Uterus (tissue), 4 donors: ENCODE results near the gene CEP112. TPM values are rescaled to one million over a fixed set of nuclear protein-coding genes. Genes with fewer than 3 reads are reported as not detected.

Source experiments
- DNase-seq, 2 donors: peaks; one replicate each; pipeline ENCODE4 v3.0.0-alpha.2; 2019 to 2020
- H3K27ac ChIP-seq, 2 donors: fragments of 200-600 bp; sonication (generic); 1 replicate in 1 of 2; 2 replicates in 1 of 2; pipeline ENCODE4 v1.5.1; 2016 to 2018
- H3K27me3 ChIP-seq, 2 donors: fragments of 200-600 bp; sonication (generic); one replicate each; pipeline ENCODE4 v1.5.1; 2018 to 2019; ENCODE audit warnings: control low read depth in 1 of 2
- H3K36me3 ChIP-seq, 2 donors: fragments of 200-600 bp; sonication (generic); one replicate each; pipeline ENCODE4 v1.5.1; 2019; ENCODE audit warnings: control low read depth in 1 of 2
- H3K4me1 ChIP-seq, 2 donors: fragments of 200-600 bp; sonication (generic); one replicate each; pipeline ENCODE4 v1.5.1; 2018 to 2019; ENCODE audit warnings: control low read depth in 1 of 2
- H3K4me3 ChIP-seq, 2 donors: fragments of 200-600 bp; sonication (generic); 1 replicate in 1 of 2; 2 replicates in 1 of 2; pipeline ENCODE4 v1.5.1; 2018 to 2019; ENCODE audit warnings: mild to moderate bottlenecking in 1 of 2
- H3K9me3 ChIP-seq, 2 donors: fragments of 200-600 bp; sonication (generic); one replicate each; pipeline ENCODE4 v1.5.1; 2019; ENCODE audit warnings: control low read depth in 1 of 2
- POLR2A ChIP-seq, 2 donors: fragments of 450-650 bp; IDR thresholded peaks; one replicate each; pipeline ENCODE4 v1.6.1; 2016; ENCODE audit warnings: antibody characterized with exemption in 2 of 2, mild to moderate bottlenecking in 1 of 2, moderate library complexity in 1 of 2
- intact Hi-C: fragments of 100-400 bp; cut with DNase I; formaldehyde crosslinking; loops from one replicate; pipeline ENCODE4 v1.15.1; 2023; ENCODE audit warnings: low total_unique reads
- total RNA-seq, 4 donors: library from RNA; depleted of rRNA in 3 of 4; stranded (reverse); fragments of >200 nt in 3 of 4; gene quantifications; one replicate each; pipeline versions ENCODE4 v1.1.0 to v1.2.4, GENCODE V29; 2014 to 2023
- TF ChIP-seq, protein P1 (sequence below), 4 experiments: fragments of 200-600 bp in 2 of 4; fragments of 450-650 bp in 2 of 4; sonication (generic) in 2 of 4; IDR thresholded peaks; one replicate each; pipeline ENCODE4 v1.5.1; 2016 to 2019; ENCODE audit warnings: antibody characterized with exemption in 4 of 4, mild to moderate bottlenecking in 2 of 4, moderate library complexity in 1 of 4
- donor health status: DM: yes; HTN: yes; CAD: no.

CEP112 gene
- total RNA-seq, 4 donors from 2014 or later, result 36.6 to 96.5 (median 52.4) TPM

DNA sequence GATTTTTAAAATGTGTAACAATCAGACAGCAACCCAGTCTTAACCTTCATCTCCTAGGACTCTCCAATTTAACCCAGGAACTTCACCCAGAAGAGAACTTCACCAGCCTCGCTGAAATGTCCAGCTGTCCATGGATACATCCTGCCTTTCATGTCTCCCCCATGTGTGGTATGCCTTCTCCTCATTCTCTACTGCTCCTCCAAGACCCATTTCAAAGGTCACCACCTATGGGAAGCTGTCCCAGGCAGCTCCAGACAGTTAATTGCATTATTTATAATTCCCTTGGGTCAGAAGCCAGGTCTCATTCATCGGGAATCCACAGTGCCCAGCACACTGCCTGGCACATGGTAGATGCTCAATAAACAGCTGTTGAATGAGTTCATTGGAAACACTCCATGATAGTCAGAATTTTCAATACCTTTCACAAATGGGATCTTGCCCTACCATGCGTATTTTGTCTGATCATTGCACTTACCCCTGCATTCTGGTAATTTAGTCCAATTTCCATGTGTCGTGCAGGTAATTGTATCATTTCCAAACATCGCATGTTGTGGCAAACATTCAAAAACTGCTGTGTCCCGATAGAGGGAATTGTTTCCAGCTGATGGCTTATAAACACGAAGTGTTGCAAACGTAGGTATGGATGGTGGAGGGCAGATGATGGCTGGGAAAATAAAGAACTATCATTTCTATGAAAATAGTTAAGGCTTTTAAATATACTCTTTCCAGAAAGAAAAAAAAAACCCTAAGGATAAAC is 28.3 kb upstream of the CEP112 start:
- Histone ChIP-seq H3K27ac (no peak overlapping the region), H3K4me1 (no peaks in the 10 kb centered on the region), H3K9me3 (no peaks in the 10 kb centered on the region), H3K27me3 (no peaks in the 10 kb centered on the region), H3K4me3 (no peak overlapping the region), H3K36me3 (no peaks in the 10 kb centered on the region)
- TF ChIP-seq, protein P1, sequence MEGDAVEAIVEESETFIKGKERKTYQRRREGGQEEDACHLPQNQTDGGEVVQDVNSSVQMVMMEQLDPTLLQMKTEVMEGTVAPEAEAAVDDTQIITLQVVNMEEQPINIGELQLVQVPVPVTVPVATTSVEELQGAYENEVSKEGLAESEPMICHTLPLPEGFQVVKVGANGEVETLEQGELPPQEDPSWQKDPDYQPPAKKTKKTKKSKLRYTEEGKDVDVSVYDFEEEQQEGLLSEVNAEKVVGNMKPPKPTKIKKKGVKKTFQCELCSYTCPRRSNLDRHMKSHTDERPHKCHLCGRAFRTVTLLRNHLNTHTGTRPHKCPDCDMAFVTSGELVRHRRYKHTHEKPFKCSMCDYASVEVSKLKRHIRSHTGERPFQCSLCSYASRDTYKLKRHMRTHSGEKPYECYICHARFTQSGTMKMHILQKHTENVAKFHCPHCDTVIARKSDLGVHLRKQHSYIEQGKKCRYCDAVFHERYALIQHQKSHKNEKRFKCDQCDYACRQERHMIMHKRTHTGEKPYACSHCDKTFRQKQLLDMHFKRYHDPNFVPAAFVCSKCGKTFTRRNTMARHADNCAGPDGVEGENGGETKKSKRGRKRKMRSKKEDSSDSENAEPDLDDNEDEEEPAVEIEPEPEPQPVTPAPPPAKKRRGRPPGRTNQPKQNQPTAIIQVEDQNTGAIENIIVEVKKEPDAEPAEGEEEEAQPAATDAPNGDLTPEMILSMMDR (IDR thresholded peaks at IDR 0.05), result no peak
- no peak for TF ChIP-seq POLR2A (IDR thresholded peaks at IDR 0.05)
- intact Hi-C loops, result no loop called here
- no peak for DNase-seq

DNA sequence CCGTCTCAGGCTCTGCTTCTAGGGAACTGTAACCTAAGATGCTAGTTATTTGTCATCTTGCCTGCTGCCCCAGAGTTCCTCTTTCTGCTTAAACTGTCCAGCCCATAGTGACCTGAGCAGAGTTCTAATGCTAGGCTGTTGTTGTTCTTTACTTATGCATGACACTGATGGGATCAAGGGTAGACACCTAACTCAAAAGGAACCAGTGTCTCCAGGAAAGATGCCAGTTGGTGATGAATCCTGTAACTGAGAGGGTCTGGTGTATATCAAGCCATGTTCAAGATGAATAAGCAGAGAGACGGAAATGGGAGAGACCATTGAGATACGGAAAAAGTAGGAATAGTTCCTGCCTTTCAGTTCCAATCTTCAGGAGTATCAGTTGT is 23.6 kb upstream of the CEP112 start:
- intact Hi-C loops, result no loop called here
- no peaks in the 10 kb centered on the region for H3K9me3 ChIP-seq
- H3K4me3 ChIP-seq, result no peak overlapping the region
- DNase-seq, result no peak
- no peaks in the 10 kb centered on the region for H3K27me3 ChIP-seq
- no peaks in the 10 kb centered on the region for H3K4me1 ChIP-seq
- TF ChIP-seq, protein P1 (IDR thresholded peaks at IDR 0.05), result no peak
- no peak for TF ChIP-seq POLR2A (IDR thresholded peaks at IDR 0.05)
- no peaks in the 10 kb centered on the region for H3K36me3 ChIP-seq
- no peak overlapping the region for H3K27ac ChIP-seq

DNA sequence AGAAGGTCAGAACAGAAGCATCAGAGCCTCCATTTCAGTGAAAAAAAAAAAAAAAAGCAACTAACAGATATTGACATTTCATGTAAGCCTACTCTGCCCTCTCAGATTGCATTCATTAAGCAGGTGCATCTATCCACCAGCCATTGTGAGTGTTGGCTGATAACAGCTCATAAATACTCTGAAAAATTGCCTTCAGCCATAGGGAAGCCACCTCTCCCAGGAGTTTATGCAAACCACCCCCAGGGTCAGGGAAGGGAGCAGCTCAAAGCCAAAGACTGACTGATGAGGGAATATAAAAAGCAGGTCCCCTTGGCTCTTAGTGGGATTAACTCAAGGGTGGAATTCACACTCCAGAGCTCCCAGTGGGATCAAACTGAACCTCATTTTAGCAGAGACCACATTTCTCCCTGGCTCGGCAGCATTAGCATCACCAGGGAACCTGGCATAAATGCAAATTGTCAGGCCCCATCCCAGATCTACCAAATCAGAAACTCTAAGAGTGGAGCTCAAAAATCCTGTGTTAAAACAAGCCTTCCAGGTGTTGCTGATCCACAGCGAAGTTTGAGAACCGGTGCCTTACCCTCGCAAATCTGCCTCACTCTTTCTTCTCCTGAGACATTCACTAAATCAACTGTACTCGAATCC is 23.1 kb upstream of the CEP112 start:
- Histone ChIP-seq H3K36me3 (no peaks in the 10 kb centered on the region), H3K4me3 (no peak overlapping the region), H3K27ac (no peak overlapping the region), H3K4me1 (no peaks in the 10 kb centered on the region), H3K9me3 (no peaks in the 10 kb centered on the region), H3K27me3 (no peaks in the 10 kb centered on the region)
- TF ChIP-seq, protein P1 (IDR thresholded peaks at IDR 0.05), result no peak
- no peak for TF ChIP-seq POLR2A (IDR thresholded peaks at IDR 0.05)
- intact Hi-C loops, result no loop called here
- no peak for DNase-seq

DNA sequence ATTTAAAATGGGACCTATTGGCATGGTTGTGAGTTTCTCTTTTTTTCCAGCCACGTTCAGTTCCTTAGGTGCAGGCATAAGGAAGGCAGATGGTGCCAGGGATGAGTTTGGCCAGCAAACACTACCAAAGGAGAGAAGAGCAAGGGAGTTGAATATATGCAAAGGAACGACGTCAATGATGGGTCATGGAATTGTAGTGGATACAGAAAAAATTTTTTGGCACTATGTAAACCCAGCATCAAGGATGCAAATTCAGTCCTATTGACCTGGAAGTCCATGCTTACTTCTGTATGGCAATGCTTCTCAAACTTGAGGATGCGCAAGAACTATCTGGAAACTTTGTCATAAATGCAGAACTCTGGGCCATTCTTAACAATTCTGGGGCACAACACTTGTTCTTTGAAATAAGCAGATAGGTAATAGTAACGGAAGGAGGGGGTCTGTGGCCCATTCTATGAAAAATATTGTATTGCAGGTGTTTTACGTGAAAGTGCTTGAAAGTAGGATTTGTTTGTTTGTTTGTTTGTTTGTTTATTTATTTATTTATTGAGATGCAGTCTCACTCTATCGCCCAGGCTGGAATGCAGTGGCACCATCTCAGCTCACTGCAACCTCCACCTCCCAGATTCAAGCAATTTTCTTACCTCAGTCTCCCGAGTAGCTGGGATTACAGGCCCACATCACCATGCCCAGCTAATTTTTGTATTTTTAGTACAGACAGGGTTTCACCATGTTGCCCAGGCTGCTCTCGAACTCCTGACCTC is 19.3 kb upstream of the CEP112 start:
- intact Hi-C loops, result no loop called here
- TF ChIP-seq, protein P1 (IDR thresholded peaks at IDR 0.05), result no peak
- no peak for TF ChIP-seq POLR2A (IDR thresholded peaks at IDR 0.05)
- Histone ChIP-seq H3K4me1 (no peaks in the 10 kb centered on the region), H3K27ac (no peak overlapping the region), H3K36me3 (no peaks in the 10 kb centered on the region), H3K9me3 (no peaks in the 10 kb centered on the region), H3K4me3 (no peak overlapping the region), H3K27me3 (no peaks in the 10 kb centered on the region)
- no peak for DNase-seq

DNA sequence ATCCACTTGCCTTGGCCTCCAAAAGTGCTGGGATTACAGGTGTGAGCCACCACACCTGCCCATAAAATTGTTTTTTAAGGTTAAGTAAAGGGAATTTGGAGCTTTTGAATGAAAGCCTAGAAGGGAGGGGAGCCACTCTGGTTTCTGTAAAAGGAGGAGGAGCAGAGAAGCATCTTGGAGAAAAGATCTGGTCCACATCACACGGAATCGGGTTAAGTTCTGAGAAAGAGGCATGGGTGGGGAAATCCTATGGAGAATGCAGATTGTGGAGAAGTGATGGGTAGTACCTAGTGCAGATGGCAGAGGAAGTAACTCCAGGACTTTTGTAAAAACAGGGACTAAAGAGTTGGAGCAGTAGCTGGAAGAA is 18.3 kb upstream of the CEP112 start:
- Histone ChIP-seq H3K4me3 (no peak overlapping the region), H3K4me1 (no peaks in the 10 kb centered on the region), H3K27me3 (no peaks in the 10 kb centered on the region), H3K36me3 (no peaks in the 10 kb centered on the region), H3K27ac (no peak overlapping the region), H3K9me3 (no peaks in the 10 kb centered on the region)
- intact Hi-C loops, result no loop called here
- DNase-seq, result no peak
- TF ChIP-seq POLR2A (IDR thresholded peaks at IDR 0.05), result no peak
- TF ChIP-seq, protein P1 (IDR thresholded peaks at IDR 0.05), result no peak
